Forelimb muscle (tissue), 1 donor: ENCODE measurements around the gene UBE2R2. TPM values are rescaled to one million over a fixed set of nuclear protein-coding genes. Genes with fewer than 3 reads are reported as not detected.
A peak's percentile ranks its signal among the peaks of the same experiment; 100 is the strongest.

Source experiments
- DNase-seq: peaks from one replicate; pipeline ENCODE4 v3.0.0-alpha.2; 2013; ENCODE audit warnings: low read depth
- polyA plus RNA-seq: library from polyadenylated mRNA; unstranded; fragments of 120-200 nt; gene quantifications from one replicate; pipeline ENCODE4 v1.2.1, GENCODE V29; 2013; ENCODE audit not compliant: insufficient read length

UBE2R2 gene
- polyA plus RNA-seq, 1 donor, result 37.9 TPM

DNA sequence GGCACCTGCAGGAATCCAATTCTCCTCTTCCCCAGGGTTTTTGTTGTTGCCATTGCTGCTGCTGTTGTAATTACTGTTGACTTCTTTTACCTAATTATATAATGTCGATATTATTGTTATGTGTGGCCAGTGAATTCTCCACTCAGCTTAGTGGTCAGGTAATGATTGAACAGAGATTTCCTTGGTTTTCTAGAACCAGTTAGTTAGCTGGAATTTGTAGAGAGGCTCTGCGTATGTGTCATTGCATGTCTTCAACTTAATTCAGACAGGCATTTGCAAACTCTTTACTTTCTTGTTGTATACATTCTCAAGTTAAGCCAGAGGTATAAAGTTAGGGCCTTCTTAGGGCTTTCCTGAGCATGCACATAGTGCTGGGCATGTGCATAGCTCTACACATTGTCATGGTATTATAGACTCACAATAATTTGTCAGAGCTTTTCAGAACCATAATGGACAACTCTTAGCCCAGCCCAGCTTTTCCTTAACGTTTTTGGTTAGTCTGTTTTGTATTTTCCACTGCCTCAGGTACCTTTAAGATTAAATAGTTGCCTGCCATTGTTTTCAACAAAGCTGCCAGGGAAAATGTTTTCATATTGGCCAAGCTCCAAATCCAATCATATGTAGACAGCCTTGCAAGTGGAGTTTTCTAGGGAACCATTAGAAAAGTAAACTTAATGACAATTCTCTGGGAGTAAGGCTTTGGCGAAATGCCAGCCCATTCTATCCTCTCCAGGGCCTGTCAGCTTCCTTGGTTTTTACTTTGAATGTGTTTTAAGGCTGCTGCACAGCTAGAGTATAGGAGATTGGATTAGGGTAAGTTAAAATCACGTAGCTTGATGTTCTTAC lies 68.1 kb downstream of the UBE2R2 start:
- peak; percentile 24 for DNase-seq

DNA sequence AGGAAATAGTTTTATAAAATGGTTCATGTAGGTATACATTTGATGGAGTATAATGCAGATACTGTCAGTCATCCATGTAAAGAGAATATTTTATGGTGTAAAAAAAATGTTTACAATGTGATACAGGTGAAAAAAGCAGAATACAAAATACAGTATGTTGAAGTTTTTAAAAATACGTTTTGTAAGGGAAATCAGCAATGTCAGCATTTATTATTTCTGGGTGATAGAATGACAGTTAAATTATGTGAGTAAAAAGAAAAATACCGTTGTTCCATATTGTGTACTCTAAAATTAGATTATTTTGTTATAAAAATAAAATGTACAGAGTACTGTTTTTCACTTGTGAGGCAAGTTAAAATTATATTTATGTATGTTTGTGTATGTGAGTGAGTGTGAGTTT lies 69.0 kb downstream of the UBE2R2 start:
- no peak for DNase-seq

DNA sequence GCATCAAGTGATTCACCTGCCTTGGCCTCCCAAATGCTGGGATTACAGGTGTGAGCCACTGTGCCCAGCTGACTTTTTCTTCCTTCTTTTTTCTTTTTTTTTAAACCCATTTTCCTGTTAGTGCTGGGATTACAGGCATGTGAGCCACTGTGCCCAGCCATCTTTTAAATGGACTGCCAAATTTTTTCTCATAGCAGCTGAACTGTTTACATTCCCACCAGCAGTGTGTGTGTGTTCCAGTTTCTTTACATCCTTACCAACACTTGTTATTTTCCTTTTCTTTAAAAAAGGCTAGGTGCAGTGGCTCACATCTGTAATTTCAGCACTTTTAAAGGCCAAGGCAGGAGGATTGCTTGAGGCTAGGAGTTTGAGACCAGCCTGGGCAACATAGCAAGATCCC lies 76.9 kb downstream of the UBE2R2 start:
- no peak for DNase-seq

DNA sequence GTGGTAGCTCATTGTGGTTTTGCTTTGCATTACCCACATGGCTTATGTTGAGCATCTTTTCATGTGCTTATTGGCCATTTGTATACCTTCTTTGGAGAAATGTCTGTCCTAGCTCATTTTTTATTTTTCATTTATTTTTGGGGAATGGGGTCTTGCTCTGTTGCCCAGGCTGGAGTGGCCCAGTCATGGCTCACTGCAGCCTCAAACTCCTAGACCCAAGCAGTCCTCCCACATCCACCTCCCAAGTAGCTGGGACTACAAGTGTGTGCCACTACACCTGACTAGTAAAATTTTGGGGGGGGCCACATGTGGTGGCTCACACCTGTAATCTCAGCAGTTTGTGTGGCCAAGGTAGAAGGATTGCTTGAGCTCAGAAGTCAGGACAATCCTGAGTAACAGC lies 77.4 kb downstream of the UBE2R2 start:
- DNase-seq, result no peak

DNA sequence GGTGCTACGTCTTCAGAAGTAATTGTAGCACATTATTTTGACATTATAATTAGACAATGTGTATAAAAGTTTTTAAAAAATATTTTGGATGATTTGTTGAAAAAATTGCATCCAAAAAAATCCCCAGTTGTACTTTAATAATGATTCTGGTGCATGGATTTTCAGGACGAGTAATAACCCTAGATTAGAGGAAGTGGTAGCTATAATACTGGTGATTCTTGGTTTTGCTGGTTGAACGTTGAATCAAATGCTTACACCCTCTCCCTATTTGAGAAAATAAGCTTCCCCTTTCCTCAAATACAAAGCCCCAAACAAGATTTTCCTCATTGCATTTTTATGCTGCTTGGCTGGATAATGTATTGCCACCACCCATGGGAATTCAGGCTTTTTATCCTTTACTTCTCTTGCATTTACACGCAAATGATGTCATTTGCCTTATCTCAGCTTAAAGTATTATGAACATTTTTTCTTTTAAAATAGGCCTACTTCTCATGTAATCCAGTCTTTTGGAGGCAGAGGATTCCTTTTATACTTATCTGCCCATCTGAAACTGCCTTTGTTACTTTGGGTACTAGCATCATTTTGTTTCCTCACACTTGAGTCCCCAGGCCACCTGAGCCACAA lies 86.3 kb downstream of the UBE2R2 start:
- DNase-seq, result no peak

DNA sequence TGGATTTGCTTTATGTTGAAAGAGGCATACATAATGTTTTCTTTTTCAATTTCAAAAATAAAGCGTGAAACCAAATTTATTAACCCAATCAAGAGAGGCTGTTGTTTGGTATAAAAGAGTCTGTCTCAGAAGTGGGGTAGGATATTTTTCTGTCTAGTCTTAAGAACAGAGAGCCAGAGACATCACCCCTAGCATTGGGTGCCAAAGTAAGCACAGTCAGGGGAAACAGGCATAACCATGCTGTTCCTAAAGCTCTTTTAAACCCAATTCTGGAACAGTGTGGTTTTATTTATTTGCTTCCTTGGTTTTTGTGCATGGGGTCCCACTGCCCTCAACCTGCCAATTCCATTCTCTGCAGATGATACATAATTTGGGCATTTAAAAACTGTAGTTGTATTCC lies 88.2 kb downstream of the UBE2R2 start:
- no peak for DNase-seq

DNA sequence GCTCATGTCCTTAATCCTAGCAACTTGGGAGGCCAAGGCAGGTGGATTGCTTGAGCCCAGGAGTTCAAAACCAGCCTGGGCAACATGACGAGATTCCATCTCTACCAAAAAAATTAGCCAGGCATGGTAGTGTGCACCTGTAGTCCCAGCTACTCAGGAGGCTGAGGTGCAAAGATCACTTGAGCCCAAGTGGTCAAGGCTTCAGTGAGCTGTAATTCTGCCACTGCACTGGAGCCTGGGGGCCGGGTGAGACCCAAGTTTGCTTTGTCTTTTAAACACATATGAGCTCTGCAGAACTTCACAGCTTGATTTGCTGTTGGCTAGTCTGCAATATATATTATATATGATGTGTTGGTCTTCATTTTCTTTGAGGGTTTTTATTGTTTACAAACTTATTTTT lies 89.8 kb downstream of the UBE2R2 start:
- DNase-seq, result no peak

DNA sequence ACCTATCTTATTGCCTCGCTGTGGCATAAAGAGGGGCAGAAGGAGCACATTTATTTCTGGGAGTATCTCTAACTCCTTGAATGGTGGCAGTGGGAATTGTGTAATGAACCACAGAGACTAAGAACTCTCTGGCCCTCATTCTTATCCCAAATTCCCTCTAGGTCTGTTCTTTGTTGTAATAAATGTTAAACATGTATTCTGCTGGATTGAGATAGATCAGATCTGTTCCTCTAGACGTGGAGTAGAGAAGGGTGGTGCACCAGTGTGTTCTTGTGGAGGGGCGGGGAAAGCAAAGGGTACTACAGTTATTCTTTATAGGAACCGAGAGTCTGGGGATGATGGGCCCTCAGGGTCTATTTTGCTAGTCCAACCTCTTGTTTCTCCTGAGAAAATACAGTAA lies 90.4 kb downstream of the UBE2R2 start:
- DNase-seq, result no peak

DNA sequence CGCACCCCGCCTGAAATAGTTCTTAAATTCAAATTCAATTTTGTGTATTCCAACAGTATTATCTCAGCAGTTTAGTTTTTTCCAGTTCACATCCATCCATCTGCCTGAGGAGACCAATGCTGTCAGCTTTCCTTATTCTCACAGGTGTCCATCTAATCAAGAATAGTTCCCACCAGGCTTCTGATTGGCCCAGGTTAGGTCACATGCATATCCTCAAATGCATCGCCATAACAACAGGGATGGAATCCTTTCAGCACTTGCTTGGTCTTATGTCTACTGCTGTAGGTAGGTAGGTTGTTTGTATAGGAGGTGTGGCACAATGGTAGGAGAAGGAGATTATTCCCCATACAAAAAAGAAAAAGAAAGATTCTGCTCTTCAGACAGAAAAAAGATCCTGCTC lies 91.2 kb downstream of the UBE2R2 start:
- DNase-seq, result no peak

DNA sequence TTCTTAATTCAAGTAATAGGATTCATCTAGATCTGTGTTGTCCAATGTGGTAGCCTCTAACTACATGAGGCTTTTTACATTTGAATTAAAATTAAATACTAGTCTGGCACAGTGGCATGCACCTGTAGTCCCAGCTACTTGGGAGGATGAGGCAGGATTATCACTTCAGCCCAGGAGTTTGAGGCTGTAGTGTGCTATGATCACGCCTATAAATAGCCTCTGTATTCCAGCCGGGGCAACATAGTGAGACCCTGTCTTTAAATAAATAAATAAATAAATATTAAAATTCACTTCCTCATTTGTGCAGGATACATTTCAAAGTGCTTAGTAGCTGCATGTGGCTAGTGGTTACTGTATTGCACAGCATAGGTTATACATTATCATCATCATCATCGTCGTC lies 91.8 kb downstream of the UBE2R2 start:
- no peak for DNase-seq

DNA sequence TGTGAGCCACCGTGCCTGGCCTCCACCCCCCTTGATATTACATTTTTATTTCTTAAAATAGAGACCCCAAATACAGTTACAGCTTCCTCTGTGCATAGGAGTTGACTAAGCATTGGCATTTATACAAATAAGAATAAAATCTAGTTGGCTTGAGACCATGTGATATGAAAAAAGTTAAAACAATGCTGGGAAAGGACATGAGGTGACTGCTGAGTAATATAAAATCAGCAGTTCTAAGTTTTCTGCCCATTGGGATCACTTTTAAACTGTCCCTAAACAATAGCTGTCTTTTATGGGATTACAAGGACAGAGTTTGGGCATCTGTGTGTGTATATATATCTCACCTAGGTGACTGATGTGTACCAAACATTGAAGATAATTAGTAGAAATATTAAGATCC lies 96.6 kb downstream of the UBE2R2 start:
- no peak for DNase-seq

DNA sequence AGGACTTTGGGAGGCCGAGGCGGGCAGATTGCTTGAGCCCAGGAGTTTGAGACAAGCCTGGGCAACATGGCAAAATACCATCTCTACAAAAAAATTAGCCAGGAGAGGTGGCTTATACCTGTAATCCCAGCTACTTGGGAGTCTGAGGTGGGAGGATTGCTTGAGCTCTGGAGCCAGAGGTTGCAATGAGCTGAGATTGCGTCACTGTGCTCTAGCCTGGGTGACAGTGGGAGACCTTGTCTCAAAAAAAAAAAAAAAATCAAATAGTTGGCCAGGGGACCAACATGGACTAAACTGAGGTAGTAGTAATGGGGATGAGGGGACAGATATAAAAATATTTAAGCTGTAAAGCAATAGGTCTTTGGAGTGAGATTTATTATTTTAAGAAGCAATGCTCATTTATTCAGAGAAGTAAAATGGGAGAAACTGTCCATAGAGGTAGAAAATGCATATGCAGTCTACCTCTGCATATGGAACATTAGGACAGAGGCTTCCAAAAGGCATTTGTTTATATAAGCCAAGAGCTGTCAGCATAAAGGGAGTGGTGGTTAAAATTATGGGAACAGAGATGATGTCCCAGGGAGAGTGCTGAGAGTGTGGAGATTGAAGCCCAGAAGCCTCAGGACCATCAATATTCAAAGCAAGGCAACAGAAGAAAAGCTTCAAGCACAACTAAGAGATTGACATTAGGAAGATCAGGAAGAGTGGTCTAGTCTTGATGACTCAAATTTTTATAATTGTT lies 98.1 kb downstream of the UBE2R2 start:
- DNase-seq, result no peak

DNA sequence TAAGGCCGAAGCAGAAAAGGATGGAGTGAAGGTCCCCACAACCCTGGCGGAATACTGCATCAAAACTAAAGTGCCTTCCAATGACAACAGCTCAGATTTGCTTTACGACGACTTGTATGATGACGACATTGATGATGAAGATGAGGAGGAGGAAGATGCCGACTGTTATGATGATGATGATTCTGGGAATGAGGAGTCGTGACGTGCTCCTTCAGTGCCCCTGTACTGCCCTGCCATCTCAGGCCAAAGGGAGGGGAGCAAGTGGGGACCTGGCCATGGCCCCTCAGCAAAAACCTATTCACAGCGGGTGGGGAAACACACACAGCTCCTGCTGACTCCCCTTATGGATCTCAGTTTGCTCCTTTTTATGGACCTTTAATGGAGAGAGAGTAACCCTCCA lies 100.1 kb downstream of the UBE2R2 start:
- DNase-seq, result no peak

DNA sequence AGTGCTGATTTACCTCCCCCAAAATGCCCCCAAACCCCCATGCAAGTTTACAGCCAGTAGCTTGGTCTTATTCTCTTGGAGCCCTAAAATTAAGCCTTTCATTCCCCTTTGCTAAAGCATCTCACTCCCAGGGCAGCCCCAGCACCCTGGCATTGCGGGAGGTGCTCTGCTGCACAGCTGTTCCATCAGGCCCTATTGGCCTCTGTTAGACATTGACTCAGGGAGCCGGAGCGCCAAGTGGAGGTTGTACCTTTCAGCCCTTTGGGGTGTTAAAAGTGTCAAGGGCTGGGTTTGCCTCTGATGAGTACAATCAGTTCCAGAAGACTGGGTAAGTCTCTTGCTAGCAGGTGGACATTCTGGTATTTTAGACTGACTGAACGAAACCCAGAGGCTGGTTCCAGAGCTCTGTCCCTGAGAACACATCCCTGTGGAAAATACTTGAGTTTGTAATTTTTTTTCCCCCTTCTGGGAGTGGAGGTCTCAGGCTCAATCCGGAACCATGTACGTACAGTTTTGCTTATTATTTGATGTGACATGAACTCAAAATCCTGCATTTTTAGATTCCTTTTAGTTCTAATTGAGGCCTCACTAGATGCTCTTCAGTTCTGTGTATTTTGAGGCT lies 102.4 kb downstream of the UBE2R2 start:
- DNase-seq, result no peak

DNA sequence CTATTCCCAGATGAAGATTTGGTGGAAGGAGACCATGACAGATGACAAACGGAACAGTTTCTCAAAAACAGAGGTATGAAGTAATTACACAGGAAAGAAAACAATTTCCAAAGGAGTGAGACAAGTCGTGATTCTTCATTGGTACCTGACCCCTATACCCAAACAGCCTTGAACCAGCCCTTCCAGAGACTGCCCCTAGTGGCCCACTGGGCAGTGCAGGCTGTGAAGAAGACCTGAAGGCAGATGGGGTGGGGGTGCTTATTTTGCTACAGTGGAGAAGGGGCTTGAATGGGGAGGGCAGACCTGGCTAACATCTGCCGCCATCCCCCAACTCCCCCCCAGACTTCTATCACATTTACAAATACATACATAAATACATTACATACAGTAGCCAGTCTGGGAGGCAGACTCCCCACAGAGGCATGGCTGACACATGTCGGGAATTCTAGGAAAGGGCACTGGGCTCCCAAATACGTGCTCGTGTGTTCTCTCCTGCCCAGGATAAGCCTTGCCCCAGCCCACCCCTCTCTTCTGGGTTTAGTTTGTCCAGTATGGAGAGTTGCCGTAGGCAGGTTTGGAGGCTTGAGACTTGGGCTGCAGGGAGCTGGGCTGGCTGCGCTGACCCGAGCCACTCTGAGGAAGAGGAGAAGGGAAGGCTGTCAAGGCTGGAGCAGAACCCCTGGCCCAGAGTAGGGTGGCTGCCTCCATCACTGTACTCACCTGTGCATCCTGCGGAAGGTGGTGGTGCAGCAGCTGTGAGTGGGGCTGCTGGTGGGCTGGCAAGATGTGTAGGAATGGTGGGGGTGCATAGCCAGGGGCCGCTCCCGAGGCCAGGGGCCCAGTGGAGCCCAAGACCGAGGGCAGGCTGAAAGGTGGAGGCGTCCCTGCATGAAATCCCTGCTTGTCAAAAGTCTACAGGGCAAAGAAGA lies 105.3 kb downstream of the UBE2R2 start:
- DNase-seq, result no peak

DNA sequence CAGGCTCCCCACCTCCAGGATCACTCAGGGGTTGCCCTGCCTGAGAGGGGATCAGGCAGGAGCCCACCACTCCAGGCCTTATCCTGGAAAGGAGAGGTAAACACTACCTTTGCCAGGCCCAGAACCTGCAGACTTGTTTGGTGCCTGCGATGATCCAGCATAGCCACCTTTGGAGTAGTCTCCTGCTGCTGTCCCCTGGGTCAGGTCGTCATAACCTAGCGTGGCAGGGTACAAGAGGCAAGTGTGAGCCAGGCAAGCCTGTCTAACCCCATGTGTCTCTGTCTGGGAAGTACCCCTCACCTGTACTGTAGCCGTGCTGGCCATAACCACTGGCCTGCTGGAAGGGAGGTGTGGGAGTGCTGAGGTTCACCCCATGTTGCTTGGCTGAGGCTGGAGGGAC lies 106.1 kb downstream of the UBE2R2 start:
- DNase-seq, result no peak

DNA sequence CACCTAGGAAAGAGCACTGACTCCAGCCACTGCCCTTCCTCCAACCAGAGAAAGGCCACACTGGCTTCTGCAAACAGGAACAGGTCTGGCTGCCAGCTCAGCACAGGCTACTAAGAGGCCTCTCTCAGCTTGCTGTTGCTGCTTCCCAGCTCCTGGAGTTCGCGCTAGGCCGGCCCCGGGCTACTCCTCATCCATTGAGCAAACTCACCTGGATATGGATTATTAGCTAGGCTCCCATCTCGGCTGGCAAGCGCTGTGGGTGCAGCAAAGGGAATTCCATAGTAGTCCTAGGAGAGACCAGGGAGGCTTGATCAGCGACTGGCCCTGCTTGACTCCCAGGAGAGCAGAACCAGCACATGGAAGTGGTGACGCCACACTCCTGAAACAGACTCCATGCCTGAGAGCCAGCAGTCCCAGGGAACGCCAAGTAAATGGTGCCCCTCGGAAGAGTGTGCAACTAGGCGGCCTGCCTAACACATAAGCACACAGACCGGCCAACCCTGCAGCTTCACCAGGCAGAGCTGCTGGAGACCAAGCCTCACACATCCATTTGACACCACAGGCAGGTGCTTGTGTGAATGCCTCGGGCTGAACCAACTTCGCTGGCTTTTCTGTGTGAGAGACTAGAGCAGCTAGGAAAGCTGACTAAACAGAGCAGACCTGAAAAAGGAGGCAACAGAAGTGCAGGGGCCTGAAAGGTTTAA lies 107.2 kb downstream of the UBE2R2 start:
- DNase-seq, result no peak

DNA sequence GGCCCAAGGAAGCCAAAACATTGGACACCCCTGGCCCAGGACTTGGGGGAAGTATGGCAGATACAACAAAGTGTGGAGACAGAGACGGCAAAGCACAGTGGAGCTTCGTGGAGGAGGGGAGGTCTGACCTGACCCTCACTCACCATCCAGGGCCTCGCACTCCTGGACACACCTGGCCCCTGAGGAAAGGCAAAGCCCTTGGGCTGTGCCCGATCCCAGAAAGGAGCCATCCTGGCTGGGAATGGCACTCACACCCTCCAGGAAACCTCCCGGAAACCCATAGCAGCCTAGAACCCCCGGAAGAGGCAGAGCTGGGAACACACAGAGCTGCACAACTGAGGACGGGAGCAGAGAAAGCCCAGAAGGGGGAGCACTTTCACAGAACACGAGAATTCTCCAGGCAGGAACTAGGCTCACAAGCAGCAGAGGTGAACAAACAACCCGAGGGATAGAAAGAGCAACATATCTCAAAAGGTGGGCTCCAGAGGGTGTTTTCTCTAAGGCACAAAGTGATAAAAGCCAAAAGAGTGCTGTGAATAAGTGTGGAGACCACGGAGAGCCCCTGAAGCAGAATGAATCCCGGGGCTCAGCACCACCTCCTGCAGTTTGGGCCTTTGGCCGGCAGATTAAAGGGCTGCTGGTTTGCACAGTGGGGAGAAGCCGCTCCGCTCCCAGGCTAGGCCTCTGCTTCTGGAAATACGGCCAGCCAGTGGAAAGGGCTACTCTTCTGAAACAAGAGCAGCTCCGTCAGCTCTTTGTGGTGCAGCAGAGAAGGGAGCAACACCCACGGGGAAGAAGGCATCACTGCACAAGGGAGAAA lies 108.2 kb downstream of the UBE2R2 start:
- no peak for DNase-seq

DNA sequence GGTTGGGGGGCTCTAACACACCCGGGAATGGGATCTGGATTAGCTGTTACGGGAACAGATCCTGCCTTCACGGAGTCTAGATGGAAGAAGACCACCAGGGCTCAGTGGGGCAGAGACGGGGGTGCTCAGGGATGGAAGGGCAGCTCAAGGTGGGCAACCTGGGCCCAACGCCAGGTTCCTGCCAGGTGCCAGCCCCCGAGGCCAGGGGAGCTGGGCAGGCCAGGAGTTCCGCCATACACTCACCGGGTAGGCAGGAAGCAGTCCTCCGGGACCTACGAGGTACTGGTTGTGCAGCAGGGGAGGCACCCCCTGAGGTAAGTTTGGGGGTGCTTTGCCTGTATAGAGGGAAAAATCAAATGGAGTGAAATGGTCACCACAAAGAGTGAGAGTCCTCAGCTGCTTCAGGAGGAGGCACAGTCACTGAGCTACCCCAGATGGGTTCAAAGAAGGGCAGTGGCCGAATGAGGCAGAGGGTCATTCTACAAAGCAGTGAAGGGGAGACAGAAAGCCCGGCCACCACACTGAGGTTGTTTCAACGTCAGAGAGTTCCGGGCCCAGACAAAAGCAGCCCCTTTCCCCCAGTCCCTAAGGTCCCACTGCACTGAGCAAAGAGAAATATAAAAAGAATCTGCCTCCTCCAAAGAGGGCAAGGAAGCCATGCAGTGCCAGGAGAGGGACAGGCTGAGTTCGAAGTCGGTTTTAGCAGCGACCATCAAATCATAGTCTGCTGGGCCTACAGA lies 110.0 kb downstream of the UBE2R2 start:
- no peak for DNase-seq
